Astrocyte (in vitro differentiated cells and primary cell): ENCODE results near the gene ST3GAL4. TPM values are rescaled to one million over a fixed set of nuclear protein-coding genes. Genes with fewer than 3 reads are reported as not detected.

Experiments
- DNase-seq: peaks from one replicate; pipeline ENCODE4 v3.0.0-alpha.2; 2010; ENCODE audit warnings: low read depth
- FAIRE-seq: peaks from 2 replicates; lab custom pipeline; 2011; peaks lifted over from hg19 to GRCh38; lab: Jason Lieb, UNC
- H2AFZ ChIP-seq: 2 replicates; pipeline ENCODE4 v1.6.0; 2012; ENCODE audit warnings: low read depth, low read length, inconsistent platforms
- H3K27ac ChIP-seq: 2 replicates; pipeline ENCODE4 v1.5.1; 2011; ENCODE audit warnings: low read depth, low read length, inconsistent platforms
- H3K27me3 ChIP-seq: 2 replicates; pipeline ENCODE4 v1.6.0; 2011; ENCODE audit warnings: low read length, inconsistent platforms; ENCODE audit not compliant: insufficient read depth
- H3K36me3 ChIP-seq: 2 replicates; pipeline ENCODE4 v1.5.1; 2011; ENCODE audit warnings: low read length, inconsistent platforms; ENCODE audit not compliant: insufficient read depth
- H3K4me1 ChIP-seq: 2 replicates; pipeline ENCODE4 v1.5.1; 2011; ENCODE audit warnings: low read length, inconsistent platforms; ENCODE audit not compliant: insufficient read depth
- H3K4me2 ChIP-seq: 2 replicates; pipeline ENCODE4 v1.6.0; 2012; ENCODE audit warnings: low read length, inconsistent platforms
- H3K4me3 ChIP-seq: 2 replicates; pipeline ENCODE4 v1.5.1; 2011; ENCODE audit warnings: low read depth, mild to moderate bottlenecking, low read length, inconsistent platforms; ENCODE audit not compliant: insufficient read depth
- H3K79me2 ChIP-seq: 2 replicates; pipeline ENCODE4 v1.6.0; 2012; ENCODE audit warnings: mild to moderate bottlenecking, low read length, inconsistent platforms; ENCODE audit not compliant: insufficient read depth
- H3K9ac ChIP-seq: 2 replicates; pipeline ENCODE4 v1.6.0; 2012; ENCODE audit warnings: mild to moderate bottlenecking, low read length, inconsistent platforms
- H3K9me3 ChIP-seq: 2 replicates; pipeline ENCODE4 v1.5.1; 2012; ENCODE audit warnings: low read depth, mild to moderate bottlenecking, low read length, inconsistent platforms; ENCODE audit not compliant: insufficient read depth
- H4K20me1 ChIP-seq: 2 replicates; pipeline ENCODE4 v1.6.0; 2012; ENCODE audit warnings: low read length, inconsistent platforms; ENCODE audit not compliant: insufficient read depth
- H3K27ac Mint-ChIP-seq: one replicate; pipeline ENCODE4 v1.8.0; 2021; ENCODE audit warnings: mild to moderate bottlenecking, mixed read lengths; ENCODE audit not compliant: unreplicated experiment
- H3K27me3 Mint-ChIP-seq: one replicate; pipeline ENCODE4 v1.8.0; 2021; ENCODE audit warnings: low read depth, mixed read lengths; ENCODE audit not compliant: unreplicated experiment
- H3K36me3 Mint-ChIP-seq: one replicate; pipeline ENCODE4 v1.8.0; 2021; ENCODE audit warnings: low read depth, mixed read lengths; ENCODE audit not compliant: unreplicated experiment
- H3K4me1 Mint-ChIP-seq: one replicate; pipeline ENCODE4 v1.8.0; 2021; ENCODE audit warnings: low read depth, mixed read lengths; ENCODE audit not compliant: unreplicated experiment
- H3K4me3 Mint-ChIP-seq: one replicate; pipeline ENCODE4 v1.8.0; 2021; ENCODE audit warnings: mild to moderate bottlenecking, moderate library complexity, mixed read lengths; ENCODE audit not compliant: unreplicated experiment
- H3K9me3 Mint-ChIP-seq: one replicate; pipeline ENCODE4 v1.8.0; 2021; ENCODE audit warnings: mild to moderate bottlenecking, mixed read lengths; ENCODE audit not compliant: unreplicated experiment
- EZH2 ChIP-seq: IDR thresholded peaks from 2 replicates; pipeline ENCODE4 v1.6.1; 2012; ENCODE audit warnings: mild to moderate bottlenecking, low read length, inconsistent platforms; ENCODE audit not compliant: insufficient read depth
- total RNA-seq: library from RNA; stranded (reverse); gene quantifications from 2 replicates; pipeline ENCODE4 v1.2.1, GENCODE V29; 2021
- TF ChIP-seq, protein P1 (sequence below): IDR thresholded peaks from 2 replicates; pipeline ENCODE4 v1.5.1; 2011; ENCODE audit warnings: low read depth, mild to moderate bottlenecking, inconsistent platforms, low read length, moderate library complexity; ENCODE audit not compliant: insufficient read depth

The ST3GAL4 gene
- total RNA-seq, 1 donor from 2014 or later, result 12.2 TPM

DNA sequence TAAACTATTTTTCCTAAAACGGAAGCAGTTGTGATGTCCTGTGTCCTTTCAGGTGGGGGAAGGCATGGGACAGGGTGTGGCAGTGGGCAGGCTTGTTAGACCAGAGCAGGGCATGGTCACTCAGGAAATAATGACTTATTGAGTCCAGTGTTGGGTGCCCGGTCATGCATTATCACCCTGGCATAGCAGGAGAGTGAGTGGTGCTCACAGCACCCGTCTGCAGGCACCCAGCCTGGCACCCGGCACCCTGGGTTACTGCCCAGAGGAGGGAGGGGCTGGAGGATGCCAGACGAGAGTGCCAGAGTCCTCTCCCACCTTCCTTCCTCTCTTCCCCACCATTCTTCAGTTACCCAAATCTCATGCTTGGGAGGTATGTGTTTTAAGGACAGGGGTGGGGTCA lies 59.1 kb downstream of the ST3GAL4 start:
- no peaks in the 10 kb centered on the region for H3K27me3 ChIP-seq
- no peak overlapping the region for H3K9ac ChIP-seq
- H3K9me3 ChIP-seq, result no peaks in the 10 kb centered on the region
- peaks cover 10% of the 10 kb centered on the region for H3K36me3 Mint-ChIP-seq
- no peak overlapping the region for H2AFZ ChIP-seq
- H3K36me3 ChIP-seq, result no peaks in the 10 kb centered on the region
- H4K20me1 ChIP-seq, result no peaks in the 10 kb centered on the region
- no peak overlapping the region for H3K27ac ChIP-seq
- H3K4me2 ChIP-seq, result no peak overlapping the region
- no peaks in the 10 kb centered on the region for H3K79me2 ChIP-seq
- peaks cover 4% of the 10 kb centered on the region for H3K4me1 Mint-ChIP-seq
- H3K4me1 ChIP-seq, result peaks cover 5% of the 10 kb centered on the region
- FAIRE-seq (no peak), DNase-seq (no peak)
- no peaks in the 10 kb centered on the region for H3K9me3 Mint-ChIP-seq
- H3K27ac Mint-ChIP-seq, result no peak overlapping the region
- TF ChIP-seq, protein P1, sequence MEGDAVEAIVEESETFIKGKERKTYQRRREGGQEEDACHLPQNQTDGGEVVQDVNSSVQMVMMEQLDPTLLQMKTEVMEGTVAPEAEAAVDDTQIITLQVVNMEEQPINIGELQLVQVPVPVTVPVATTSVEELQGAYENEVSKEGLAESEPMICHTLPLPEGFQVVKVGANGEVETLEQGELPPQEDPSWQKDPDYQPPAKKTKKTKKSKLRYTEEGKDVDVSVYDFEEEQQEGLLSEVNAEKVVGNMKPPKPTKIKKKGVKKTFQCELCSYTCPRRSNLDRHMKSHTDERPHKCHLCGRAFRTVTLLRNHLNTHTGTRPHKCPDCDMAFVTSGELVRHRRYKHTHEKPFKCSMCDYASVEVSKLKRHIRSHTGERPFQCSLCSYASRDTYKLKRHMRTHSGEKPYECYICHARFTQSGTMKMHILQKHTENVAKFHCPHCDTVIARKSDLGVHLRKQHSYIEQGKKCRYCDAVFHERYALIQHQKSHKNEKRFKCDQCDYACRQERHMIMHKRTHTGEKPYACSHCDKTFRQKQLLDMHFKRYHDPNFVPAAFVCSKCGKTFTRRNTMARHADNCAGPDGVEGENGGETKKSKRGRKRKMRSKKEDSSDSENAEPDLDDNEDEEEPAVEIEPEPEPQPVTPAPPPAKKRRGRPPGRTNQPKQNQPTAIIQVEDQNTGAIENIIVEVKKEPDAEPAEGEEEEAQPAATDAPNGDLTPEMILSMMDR, result no peak
- TF ChIP-seq EZH2, result no peak
- H3K4me3 Mint-ChIP-seq, result no peak overlapping the region
- no peak overlapping the region for H3K4me3 ChIP-seq
- peaks cover 3% of the 10 kb centered on the region for H3K27me3 Mint-ChIP-seq

DNA sequence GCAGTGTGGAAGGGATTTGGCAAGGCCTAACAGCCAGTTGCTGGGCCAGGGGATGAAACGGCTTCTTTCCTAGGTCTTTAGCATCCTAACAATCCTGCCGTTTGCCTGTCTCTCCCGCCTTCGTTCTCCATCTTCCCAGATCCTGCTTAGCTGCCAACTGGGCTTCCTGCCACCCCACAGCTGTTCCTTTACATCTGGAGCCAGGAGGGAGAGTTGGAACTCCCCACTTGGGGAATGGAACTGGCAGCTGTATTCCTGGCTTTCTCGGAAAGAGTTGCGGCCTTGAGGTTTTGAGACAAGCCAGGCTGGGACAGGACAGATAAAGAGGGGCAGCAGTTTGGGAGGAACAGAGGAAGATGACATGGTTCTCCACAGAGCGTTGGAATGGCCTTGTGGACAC lies 59.6 kb downstream of the ST3GAL4 start:
- H3K4me1 ChIP-seq, result peaks cover 5% of the 10 kb centered on the region
- Mint-ChIP-seq H3K36me3 (peaks cover 10% of the 10 kb centered on the region), H3K9me3 (no peaks in the 10 kb centered on the region), H3K4me1 (peaks cover 9% of the 10 kb centered on the region), H3K4me3 (no peak overlapping the region), H3K27me3 (peaks cover 3% of the 10 kb centered on the region), H3K27ac (no peak overlapping the region)
- no peaks in the 10 kb centered on the region for H3K9me3 ChIP-seq
- no peak overlapping the region for H3K4me3 ChIP-seq
- no peaks in the 10 kb centered on the region for H3K36me3 ChIP-seq
- TF ChIP-seq, protein P1, result no peak
- TF ChIP-seq EZH2, result no peak
- DNase-seq (no peak), FAIRE-seq (no peak)
- H3K79me2 ChIP-seq, result no peaks in the 10 kb centered on the region
- no peak overlapping the region for H3K4me2 ChIP-seq
- no peaks in the 10 kb centered on the region for H4K20me1 ChIP-seq
- no peak overlapping the region for H3K27ac ChIP-seq
- H3K27me3 ChIP-seq, result no peaks in the 10 kb centered on the region
- H2AFZ ChIP-seq, result no peak overlapping the region
- H3K9ac ChIP-seq, result no peak overlapping the region

- no peaks in the 10 kb centered on the region for H3K36me3 ChIP-seq
- Mint-ChIP-seq H3K27ac (no peak overlapping the region), H3K27me3 (peaks cover 3% of the 10 kb centered on the region), H3K4me3 (no peak overlapping the region), H3K36me3 (peaks cover 9% of the 10 kb centered on the region), H3K9me3 (no peaks in the 10 kb centered on the region), H3K4me1 (peaks cover 6% of the 10 kb centered on the region)
- H3K27ac ChIP-seq, result no peak overlapping the region
- H3K4me3 ChIP-seq, result peak overlapping the region; percentile 53
- H2AFZ ChIP-seq, result peak overlapping the region; percentile 91
- no peak for TF ChIP-seq EZH2
- TF ChIP-seq, protein P1, result no peak
- H4K20me1 ChIP-seq, result no peaks in the 10 kb centered on the region
- H3K9me3 ChIP-seq, result no peaks in the 10 kb centered on the region
- FAIRE-seq (no peak), DNase-seq (no peak)
- peak overlapping the region; percentile 74 for H3K9ac ChIP-seq
- H3K4me1 ChIP-seq, result peaks cover 5% of the 10 kb centered on the region
- H3K4me2 ChIP-seq, result peak overlapping the region; percentile 86
- H3K79me2 ChIP-seq, result no peaks in the 10 kb centered on the region
- H3K27me3 ChIP-seq, result no peaks in the 10 kb centered on the region
Observed at GRCh38 chr11:126415669-126416420, 60.4 kb downstream of the ST3GAL4 start.
